ENCODE data around the gene FOCAD.
"Not testable (repeated sequence)": the region's sequence is repeated elsewhere in the genome, so short reads cannot be mapped to it uniquely, and the experiment has no call there.

Gene FOCAD

GRCh38 chr9:20684035-20684874 is at the start of gene FOCAD:
TSS of gene FOCAD (plus strand) at chr9:20684259. CDS start at chr9:20715354, 31,095 bp downstream.
- FAIRE-seq: no peak

GRCh38 chr9:20634895-20635294 is 49.2 kb upstream of the FOCAD start:
- FAIRE-seq: no peak

GRCh38 chr9:20636888-20637440 is 47.1 kb upstream of the FOCAD start:
- no peak for FAIRE-seq

- FAIRE-seq: no peak
Measured at GRCh38 chr9:20640331-20641187, 43.5 kb upstream of the FOCAD start.

GRCh38 chr9:20642045-20642444 is 42.0 kb upstream of the FOCAD start:
- no peak for FAIRE-seq

- no peak for FAIRE-seq
Measured at GRCh38 chr9:20643660-20644059, 40.4 kb upstream of the FOCAD start.

GRCh38 chr9:20646656-20647055 is 37.4 kb upstream of the FOCAD start:
- no peak for FAIRE-seq

- no peak for FAIRE-seq
Measured at GRCh38 chr9:20649381-20649780, 34.7 kb upstream of the FOCAD start.

GRCh38 chr9:20650313-20650712 is 33.7 kb upstream of the FOCAD start:
- no peak for FAIRE-seq

- FAIRE-seq: no peak
Measured at GRCh38 chr9:20650750-20651299, 33.2 kb upstream of the FOCAD start.

- no peak for FAIRE-seq
Measured at GRCh38 chr9:20651939-20652338, 32.1 kb upstream of the FOCAD start.

GRCh38 chr9:20658246-20658667 is 25.8 kb upstream of the FOCAD start:
- FAIRE-seq: not testable (repeated sequence)

- no peak for FAIRE-seq
Measured at GRCh38 chr9:20658677-20659473, 25.2 kb upstream of the FOCAD start.

GRCh38 chr9:20659474-20659967 is 24.5 kb upstream of the FOCAD start:
- no peak for FAIRE-seq

GRCh38 chr9:20662156-20662555 is 21.9 kb upstream of the FOCAD start:
- FAIRE-seq: no peak

GRCh38 chr9:20663133-20663532 is 20.9 kb upstream of the FOCAD start:
- no peak for FAIRE-seq

- no peak for FAIRE-seq
Measured at GRCh38 chr9:20664501-20664900, 19.6 kb upstream of the FOCAD start.

- FAIRE-seq: no peak
Measured at GRCh38 chr9:20670395-20670794, 13.7 kb upstream of the FOCAD start.

- no peak for FAIRE-seq
Measured at GRCh38 chr9:20671635-20672034, 12.4 kb upstream of the FOCAD start.

GRCh38 chr9:20673537-20673936 is 10.5 kb upstream of the FOCAD start:
- FAIRE-seq: not testable (repeated sequence)

- FAIRE-seq: no peak
Measured at GRCh38 chr9:20681467-20681866, 2.6 kb upstream of the FOCAD start.

All from endometrium (tissue), 2 donors.